ENCODE measurements around the gene NUDT9. TPM values are rescaled to one million over a fixed set of nuclear protein-coding genes. Genes with fewer than 3 reads are reported as not detected.
"Not testable (repeated sequence)": the region's sequence is repeated elsewhere in the genome, so short reads cannot be mapped to it uniquely, and the experiment has no call there.

NUDT9 gene
- total RNA-seq, 1 donor from 2014 or later: 26.6 TPM

DNA sequence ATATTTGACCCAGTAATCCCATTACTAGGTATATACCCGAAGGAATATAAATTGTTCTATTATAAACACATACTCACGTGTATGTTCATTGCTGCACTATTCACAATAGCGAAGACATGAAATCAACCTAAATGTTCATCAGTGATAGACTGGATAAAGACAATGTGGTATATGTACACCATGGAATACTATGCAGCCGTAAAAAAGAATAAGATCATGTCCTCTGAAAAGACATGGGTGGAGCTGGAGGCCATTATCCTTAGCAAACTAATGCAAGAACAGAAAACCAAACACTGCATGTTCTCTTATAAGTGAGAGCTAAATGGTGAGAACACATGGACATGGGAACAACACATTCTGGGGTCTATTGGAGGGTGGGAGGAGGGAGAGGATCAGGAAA, 36.5 kb downstream of the NUDT9 start:
- DNase-seq (ENCODE audit: low spot score): no peak

DNA sequence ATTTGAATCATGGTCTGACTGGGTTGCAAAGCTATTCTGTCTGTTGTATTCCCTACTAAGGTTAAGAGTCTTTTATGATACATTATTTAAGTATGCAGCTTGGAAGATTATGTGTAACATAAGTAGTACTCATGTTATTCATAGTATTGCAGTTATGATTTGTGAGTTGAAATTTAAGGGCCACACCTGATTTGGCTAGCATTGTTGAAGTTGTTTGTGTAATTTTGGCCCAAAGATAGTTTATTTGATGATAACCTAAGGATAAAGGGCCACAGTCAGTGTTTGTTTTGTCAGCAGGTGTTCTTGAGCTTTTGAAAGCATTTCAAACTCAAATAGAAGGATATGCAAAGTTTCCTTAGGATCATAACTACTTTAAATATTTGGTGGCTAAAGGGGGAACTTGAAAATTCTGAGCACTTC, 38.9 kb downstream of the NUDT9 start:
- no peak for DNase-seq (ENCODE audit: low spot score)

DNA sequence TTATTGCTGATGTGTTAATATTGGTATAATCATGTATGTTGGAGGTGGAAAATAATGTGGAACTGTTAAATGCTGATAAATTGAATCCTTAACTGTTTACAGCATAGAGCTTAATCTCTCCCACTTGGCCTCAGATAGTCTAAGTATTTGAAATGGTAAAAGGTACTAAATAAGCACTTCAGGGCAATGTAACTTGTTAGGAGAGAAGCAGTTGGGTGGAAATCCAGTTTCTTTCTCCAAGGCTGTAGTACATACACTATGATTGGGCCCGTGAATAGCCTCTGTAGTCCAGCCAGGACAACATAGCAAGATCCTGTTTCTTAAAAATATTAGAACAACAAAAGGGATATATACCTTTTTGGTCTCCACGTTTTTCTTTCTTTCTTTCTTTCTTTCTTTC, 39.7 kb downstream of the NUDT9 start:
- DNase-seq (ENCODE audit: low spot score): no peak

DNA sequence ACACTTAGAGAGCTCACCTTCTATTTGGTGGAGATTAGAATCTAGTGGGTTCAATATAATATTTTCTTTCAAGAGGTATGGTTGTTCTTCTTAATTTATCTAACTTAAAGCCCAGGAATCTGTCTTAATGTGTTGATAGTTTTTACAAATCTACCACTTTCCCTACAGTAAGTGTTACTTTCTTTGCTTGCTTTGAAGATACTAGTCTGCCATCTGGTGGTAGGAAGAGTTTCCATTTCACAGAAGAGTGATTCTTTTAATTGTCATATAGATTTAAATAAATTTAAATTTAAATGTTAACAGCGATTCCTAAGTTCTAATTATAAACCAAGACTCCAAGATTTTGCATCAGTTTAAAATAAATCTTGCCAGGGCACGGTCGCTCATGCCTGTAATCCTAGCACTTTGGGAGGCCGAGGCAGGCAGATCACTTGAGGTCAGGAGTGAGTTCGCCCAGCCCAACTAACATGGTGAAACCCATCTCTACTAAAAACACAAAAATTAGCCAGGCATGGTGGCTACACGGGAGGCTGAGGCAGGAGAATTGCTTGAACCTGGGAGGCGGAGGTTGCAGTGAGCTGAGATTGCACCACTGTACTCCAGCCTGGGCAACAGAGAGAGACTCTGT, 43.5 kb downstream of the NUDT9 start:
- no peak for DNase-seq (ENCODE audit: low spot score)

DNA sequence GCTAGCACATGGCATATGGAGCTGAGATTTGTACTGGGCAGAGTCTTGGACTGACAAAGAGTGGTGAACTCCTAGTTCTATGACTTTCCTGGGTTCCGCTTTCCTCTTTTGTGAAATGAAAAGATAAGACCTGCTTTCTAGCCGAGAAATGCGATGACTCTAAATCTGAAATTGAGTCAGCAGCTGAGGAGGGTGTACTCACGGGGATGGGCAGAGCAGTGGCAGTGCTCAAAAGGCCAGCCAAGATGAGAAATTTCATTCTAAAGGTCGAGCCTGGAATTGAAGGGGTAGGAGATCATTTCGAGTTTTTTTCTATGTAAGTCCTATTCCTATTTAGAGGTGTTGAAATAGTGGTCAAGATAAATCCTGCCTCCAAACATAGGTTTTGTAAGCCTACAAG, 47.0 kb downstream of the NUDT9 start:
- no peak for DNase-seq (ENCODE audit: low spot score)

DNA sequence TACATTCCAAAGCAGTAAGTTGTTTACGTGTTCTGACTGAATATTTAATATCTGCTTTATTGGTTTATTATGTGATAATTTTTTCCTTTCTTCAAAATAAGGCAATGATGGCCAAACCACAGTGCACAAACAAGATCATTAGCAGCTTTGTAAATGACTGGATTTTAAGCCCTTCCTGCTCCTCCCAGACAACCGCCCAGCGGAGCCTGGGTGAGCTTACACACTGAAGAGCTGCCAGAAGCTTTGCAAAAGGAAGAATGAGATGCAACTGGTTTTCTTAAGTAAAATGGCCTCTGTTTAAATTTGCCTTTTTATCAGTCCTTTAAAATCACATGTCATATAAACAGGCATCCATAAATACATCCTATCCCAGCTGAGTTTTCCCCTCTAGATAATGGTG, 54.6 kb downstream of the NUDT9 start:
- DNase-seq (ENCODE audit: low spot score): no peak

DNA sequence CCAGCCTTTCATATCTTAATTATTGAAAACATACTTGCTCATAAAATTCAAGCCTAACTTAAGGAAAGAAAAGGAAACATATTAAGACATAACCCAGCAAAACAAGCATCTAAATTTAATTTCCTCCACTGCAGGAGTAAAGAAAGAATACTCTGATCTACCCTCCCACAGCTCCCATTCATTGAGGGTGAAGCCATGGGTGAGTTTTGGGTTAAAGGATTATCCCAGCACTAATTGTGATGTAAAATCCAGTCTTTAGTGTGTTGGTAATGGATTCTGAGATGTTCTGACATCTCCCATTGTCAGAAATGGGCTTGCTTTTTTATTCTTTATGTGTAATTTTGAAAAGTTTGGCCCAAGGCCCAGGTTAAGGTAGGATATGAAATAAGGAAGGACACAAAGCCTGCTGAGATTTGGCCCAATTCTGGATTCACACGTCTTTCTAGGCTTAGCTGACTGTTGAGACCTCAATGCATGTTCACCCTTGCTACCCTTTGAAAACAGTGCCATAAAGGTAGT, 56.4 kb downstream of the NUDT9 start:
- DNase-seq (ENCODE audit: low spot score): no peak

DNA sequence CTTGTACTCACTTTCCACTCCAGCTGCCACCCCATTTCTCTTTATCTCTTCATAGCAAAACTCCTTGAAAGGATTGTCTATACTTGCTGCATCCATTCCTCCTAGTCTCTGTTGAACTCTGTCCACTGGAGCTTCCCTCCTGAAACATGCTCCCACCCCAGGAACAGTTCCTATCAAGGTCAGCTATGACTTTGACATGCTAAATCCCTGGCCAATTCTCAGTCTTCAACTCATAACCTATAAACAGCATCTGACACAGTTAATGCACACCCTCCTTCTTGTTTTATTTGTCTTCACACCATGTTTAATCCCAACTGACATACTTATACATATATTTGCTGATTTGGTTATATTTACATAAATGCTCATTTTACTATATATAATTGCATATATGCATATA, 59.0 kb downstream of the NUDT9 start:
- no peak for DNase-seq (ENCODE audit: low spot score)

DNA sequence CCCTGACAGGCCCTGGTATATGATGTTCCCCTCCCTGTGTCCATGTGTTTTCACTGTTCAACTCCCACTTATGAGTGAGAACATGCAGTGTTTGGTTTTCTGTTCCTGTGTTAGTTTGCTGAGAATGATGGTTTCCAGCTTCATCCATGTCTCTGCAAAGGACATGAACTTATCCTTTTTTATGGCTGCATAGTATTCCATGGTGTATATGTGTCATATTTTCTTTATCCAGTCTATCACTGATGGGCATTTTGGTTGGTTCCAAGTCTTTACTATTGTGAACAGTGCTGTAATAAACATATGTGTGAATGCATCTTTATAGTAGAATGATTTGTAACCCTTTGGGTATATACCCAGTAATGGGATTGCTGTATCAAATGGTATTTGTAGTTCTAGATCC, 60.9 kb downstream of the NUDT9 start:
- DNase-seq (ENCODE audit: low spot score): not testable (repeated sequence)

DNA sequence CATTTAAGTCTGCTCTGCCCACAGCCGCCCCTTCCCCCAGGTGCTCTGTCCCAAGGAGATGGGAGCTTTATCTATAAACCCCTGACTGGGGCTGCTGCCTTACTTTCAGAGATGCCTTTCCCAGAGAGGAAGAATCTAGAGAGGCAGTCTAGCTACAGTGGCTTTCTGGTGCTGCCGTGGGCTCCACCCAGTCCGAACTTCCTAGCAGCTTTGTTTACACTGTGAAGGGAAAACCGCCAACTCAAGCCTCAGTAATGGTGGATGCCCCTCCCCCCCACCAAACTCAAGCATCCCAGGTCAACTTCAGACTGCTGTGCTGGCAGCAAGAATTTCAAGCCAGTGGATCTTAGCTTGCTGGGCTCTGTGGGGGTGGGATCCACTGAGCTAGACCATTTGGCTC, 66.3 kb downstream of the NUDT9 start:
- not testable (repeated sequence) for DNase-seq (ENCODE audit: low spot score)

DNA sequence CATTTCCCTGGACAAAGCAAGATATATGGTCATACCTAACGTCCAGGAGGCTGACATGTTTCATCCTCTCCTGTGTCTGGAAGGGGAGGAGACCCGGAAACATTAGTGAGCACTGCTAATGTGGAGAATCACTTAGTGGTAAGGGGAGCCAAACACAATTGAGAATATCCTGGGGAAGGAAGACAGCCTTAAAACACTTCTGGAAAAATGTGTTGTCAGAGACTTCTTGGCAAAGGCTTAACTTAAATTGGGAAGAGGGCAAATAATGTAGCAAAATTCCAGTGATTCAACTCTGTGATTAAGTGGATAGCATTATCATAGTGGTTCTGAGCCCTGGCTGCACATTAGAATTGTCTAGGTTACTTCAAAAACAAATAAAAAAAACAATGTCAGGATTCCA, 67.3 kb downstream of the NUDT9 start:
- DNase-seq (ENCODE audit: low spot score): no peak

DNA sequence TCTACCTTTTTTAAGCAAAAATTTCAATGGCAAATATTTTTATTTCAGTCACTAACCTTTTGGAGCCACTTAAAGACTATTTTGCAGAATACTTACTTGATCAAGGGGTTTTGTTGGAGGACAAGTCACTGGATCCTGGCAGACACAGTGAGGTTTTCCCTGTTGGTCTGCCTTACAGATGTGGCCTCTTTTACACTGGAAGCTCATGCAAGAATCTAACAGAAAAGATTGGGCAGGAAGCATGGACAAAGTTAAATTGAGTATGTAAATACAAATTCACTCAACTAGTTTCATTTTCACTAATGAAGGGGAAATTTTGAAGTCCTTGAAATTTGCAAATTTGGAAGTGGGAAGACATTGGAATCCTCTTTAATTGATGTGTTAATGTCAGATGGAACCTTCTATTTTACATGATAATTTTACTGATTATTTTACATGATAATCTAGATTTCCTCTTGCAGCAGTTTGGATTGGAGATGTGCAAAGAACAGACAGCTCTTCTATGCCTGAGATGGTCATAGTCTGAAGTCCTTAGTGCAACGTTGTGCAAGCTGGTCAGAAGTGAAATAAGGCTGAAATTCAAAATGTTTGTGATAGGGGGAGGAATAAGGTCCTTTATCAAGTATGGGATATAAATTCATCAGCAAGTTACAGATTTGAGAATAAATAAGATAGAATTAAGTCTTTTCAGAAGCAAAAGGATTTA, 68.4 kb downstream of the NUDT9 start:
- no peak for DNase-seq (ENCODE audit: low spot score)

DNA sequence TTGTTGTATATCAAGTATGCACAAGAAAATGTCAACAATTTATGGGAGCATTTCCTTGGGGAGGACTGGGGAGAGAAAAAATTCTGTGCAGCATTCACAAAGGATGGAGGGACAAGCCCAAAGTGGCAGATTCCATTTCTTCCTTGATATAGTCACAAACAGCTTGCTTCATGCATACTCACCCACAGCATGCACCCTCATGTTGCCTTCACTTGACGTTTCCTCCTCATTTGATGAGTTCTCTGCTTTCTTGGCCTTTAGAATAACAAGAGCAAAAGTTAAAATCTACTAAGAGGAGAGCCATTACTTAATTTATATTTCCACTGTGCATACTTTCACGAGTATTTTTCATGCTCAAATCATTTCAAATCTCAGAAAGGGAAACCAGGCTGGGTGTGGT, 69.1 kb downstream of the NUDT9 start:
- DNase-seq (ENCODE audit: low spot score): no peak

DNA sequence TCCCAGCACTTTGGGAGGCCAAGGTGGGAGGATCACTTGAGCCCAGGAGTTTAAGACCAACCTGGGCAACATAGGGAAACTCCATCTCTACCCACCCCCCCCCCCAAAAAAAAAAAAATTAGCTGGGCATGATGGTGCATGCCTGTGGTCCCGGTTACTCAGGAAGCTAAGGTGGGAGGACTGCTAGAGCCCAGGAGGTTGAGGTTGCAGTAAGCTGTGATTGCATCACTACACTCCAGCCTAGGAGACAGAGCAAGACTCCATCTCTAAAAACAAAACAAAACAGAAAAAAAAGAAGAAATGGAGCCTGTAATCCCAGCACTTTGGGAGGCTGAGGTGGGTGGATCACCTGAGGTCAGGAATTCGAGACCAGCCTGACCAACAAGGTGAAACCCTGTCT, 69.5 kb downstream of the NUDT9 start:
- DNase-seq (ENCODE audit: low spot score): not testable (repeated sequence)

DNA sequence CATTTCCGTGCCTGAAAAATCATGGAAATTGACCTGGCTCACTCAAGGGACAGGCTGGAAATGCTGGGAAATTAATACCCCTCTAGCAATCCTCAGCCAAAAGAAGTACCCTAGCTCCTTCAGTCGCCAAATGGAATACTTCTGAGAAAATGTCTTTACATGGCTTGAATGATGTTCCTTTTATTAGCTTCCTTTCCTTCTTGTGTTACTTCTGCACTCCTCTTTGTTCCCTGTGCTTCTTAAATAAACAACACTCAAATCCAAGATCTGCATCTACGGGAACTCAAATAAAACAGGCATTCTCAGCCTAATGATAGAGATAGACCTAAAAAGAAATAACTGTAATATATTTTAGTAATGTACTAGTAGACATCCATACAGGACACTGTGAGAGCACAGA, 70.7 kb downstream of the NUDT9 start:
- no peak for DNase-seq (ENCODE audit: low spot score)

DNA sequence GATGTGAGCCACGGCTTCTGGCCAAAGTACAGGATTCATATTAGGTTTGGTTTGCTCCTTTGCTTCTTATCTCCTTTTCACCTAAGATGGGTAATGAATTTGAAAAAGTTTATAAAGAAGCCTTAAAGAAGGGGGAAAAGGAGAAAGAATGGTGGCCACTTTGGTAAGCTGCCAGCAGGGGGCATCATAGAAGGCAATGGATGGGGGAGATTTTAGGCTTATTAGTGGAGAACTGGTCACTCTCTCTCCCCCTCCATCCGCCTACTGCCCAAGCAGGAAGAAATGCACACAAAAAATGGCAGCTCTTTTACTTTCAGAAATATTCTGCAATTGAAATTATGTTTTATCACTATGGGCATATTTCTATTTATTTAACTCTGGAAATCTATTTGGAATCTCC, 74.8 kb downstream of the NUDT9 start:
- no peak for DNase-seq (ENCODE audit: low spot score)

DNA sequence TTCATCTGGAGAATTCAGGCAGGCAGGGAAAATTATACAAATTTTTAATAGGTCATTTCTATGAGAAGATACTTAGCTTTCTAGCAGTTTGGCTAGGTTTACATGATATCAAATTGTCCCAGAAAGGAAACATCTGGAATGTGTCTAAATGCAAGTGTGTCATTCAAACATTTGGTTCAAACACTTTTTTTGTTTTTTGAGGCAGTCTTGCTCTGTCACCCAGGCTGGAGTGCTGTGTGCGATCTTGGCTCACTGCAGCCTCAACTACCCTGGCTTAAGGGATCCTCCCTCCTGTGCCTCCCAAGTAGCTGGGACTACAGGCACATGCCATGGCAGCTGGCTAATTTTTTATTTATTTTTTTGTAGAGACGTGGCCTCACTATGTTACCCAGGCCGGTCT, 75.2 kb downstream of the NUDT9 start:
- DNase-seq (ENCODE audit: low spot score): no peak

DNA sequence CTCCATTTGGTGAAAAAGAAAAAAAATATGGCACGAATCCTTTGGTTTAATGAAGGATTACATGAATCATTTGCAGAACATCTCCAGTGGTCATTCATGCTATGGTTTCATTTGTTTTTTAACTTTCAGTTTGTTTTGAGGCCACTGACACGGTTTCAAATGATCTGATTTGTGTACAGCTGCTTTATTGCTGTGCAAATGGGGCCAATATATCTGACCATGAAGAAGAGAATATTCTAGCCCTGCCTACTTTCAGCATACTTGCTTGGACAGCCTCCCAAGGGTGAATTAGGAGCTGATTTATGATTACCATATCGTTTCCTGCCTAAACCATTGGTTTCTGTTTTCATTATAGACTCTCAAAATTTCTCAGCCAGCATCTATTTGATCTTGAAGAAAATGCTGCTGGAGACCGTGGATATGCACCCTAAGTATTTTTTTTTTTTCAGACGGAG, 76.1 kb downstream of the NUDT9 start:
- DNase-seq (ENCODE audit: low spot score): no peak

DNA sequence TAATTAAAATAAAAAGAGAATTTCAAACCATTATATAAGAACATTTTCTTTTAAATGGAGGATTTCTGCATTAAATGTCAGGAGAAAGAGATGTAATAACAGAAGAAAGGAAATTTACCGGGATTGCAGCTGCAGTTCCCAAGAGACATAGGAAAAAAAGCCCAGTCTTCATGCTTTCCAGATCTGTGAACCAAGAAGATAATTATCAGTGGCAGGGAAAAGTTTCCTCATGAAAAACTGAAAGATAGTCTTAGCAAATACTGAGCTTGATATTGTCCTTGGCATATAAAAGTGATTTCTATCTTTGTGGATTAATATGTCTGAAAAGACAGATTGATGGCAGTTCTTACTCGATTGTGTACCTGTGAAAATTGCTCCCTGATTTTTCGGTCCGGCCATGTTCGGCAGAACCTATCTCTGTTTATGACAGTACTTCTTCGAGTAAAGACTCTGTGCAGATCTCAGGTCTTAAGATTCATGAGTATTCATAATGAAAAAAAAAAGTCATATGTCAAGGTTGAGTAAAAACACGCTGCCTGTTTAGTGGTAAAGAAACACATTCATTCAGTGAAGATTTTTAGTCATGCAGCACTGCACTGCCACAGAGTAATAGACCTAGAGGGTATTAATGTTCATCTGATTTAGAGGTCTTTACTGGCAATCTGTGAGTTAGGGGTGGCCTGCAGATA, 77.2 kb downstream of the NUDT9 start:
- DNase-seq (ENCODE audit: low spot score): no peak

DNA sequence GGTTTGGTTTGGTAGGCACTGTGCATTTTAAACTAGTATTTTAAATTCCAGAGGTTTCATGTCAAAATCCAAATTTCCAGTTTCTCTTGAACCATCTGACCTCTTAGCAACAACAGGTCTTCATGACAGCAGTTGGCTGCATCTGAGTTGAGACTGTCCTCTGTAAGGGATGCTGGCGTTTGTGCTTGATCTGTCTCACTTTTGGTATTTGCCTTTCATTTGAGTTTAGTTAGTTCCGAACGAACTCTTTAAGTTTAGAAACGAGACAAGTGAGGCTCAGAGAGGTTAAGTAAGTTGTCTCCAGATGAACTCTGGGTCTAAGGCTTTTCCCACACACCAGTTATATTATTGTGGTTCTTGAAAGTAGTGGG, 77.7 kb downstream of the NUDT9 start:
- DNase-seq (ENCODE audit: low spot score): no peak

DNA sequence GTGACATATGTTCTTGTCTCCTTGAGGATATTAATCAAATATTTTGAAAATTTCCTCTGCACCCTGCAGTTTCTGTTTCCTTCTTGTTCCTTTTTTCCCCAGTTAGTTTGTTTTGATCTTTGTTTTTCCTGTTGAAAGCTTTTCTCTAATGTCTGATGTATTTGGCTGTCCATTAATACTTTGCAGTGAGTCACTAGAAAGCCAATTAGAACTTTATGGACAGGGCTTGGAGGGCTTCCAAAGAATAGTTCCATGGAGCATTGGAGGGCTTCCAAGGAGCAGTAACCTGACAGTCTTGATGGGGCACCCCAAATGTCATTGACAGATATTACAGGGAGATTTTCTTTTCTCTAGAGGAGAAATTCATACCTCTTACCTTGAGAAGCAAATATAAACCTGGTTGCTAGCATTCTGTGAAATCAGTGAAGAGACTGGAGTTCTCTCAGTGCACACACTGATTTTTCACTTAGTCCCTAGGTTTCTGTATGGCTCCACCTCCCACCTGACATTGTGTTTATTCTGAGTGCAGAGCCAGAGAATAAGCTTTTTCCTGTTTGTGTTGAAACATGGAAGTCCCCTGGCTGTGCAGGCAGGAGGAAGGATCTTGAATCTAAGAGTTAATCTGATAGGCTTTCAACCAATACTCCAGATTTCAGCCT, 80.3 kb downstream of the NUDT9 start:
- no peak for DNase-seq (ENCODE audit: low spot score)

DNA sequence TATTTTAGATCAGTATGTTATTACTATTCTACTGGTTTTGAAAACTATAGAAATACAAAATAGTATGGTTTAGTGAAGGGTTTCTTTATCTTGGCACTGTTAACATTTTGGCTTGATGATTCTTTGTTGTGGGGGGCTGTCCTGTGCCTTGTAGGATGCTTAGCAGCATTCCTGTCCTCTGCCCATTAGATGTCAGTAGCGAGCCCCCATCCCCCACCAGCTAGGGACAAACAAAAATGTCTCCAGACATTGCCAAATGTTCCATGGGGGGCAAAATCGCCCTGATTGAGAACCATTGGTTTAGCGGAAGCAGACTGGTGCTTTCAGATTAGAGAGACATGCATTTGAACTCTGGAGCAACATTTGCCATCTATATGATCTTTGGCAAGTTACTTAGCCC, 83.5 kb downstream of the NUDT9 start:
- no peak for DNase-seq (ENCODE audit: low spot score)

Measured in mesenteric fat pad (tissue), 1 donor.